IMR-90 (cell line): ENCODE measurements around the gene POLR1A. TPM values are rescaled to one million over a fixed set of nuclear protein-coding genes. Genes with fewer than 3 reads are reported as not detected.

Experiments used
- ATAC-seq: fragments of 200-7000 bp; cut with Tn5 transposase; 2 replicates; pipeline ENCODE4 v1.9.1; 2020; ENCODE audit warnings: low read depth, mild to moderate bottlenecking, moderate library complexity
- BruUV-seq: library from RNA; stranded (reverse); fragments of 400-500 nt; replicated peaks from 2 replicates; lab custom pipeline; 2021; lab: Mats Ljungman, UMichigan
- CTCF ChIA-PET: fragments of 300-600 bp; formaldehyde crosslinking; extraction: SDS; loops from one replicate; lab custom pipeline; 2021; ENCODE audit warnings: antibody characterized with exemption; lab: Yijun Ruan, JAX
- POLR2A ChIA-PET: fragments of 300-600 bp; sonication (Branson Sonifier 250); formaldehyde crosslinking; loops from one replicate; lab custom pipeline; 2022; ENCODE audit warnings: antibody characterized with exemption; ENCODE audit not compliant: unreplicated experiment; lab: Charles Lee
- DNase-seq: peaks from one replicate; pipeline ENCODE4 v3.0.0; 2013
- H2AFZ ChIP-seq: replicated peaks from 2 replicates; pipeline ENCODE3; 2013; ENCODE audit warnings: low read length, mild to moderate bottlenecking; ENCODE audit not compliant: poor library complexity
- H2AK5ac ChIP-seq: 2 replicates; pipeline ENCODE4 v1.6.1; 2013; ENCODE audit warnings: low read depth, low read length, inconsistent platforms
- H2AK9ac ChIP-seq: replicated peaks from 2 replicates; pipeline ENCODE3; 2013; ENCODE audit warnings: mild to moderate bottlenecking, low read depth, low read length, moderate library complexity; ENCODE audit not compliant: poor library complexity
- H2BK120ac ChIP-seq: 2 replicates; pipeline ENCODE4 v1.6.1; 2013; ENCODE audit warnings: low read depth, low read length, inconsistent platforms
- H2BK15ac ChIP-seq: 3 replicates; pipeline ENCODE4 v1.6.1; 2013; ENCODE audit warnings: low read depth, low read length, inconsistent platforms
- H2BK20ac ChIP-seq: 2 replicates; pipeline ENCODE4 v1.6.1; 2013; ENCODE audit warnings: low read depth, mild to moderate bottlenecking, inconsistent platforms, low read length, moderate library complexity
- H2BK5ac ChIP-seq: 2 replicates; pipeline ENCODE4 v1.6.1; 2013; ENCODE audit warnings: mild to moderate bottlenecking, low read depth, low read length, inconsistent platforms; ENCODE audit not compliant: poor library complexity, severe bottlenecking
- H3K14ac ChIP-seq: replicated peaks from 2 replicates; pipeline ENCODE4 v1.6.1; 2013; ENCODE audit warnings: low read depth, low read length, inconsistent platforms
- H3K18ac ChIP-seq: 2 replicates; pipeline ENCODE4 v1.6.1; 2013; ENCODE audit warnings: low read depth, low read length, control low read depth
- H3K23ac ChIP-seq: 2 replicates; pipeline ENCODE4 v1.6.1; 2013; ENCODE audit warnings: low read depth, low read length, inconsistent platforms
- H3K27ac ChIP-seq: 2 replicates; pipeline ENCODE4 v1.5.1; 2013; ENCODE audit warnings: mild to moderate bottlenecking, control low read depth, low read length; ENCODE audit not compliant: insufficient read depth
- H3K27me3 ChIP-seq: 2 replicates; pipeline ENCODE4 v1.6.1; 2013; ENCODE audit warnings: low read length; ENCODE audit not compliant: control insufficient read depth, insufficient read depth
- H3K36me3 ChIP-seq: 2 replicates; pipeline ENCODE4 v1.6.1; 2013; ENCODE audit warnings: low read length, mixed read lengths; ENCODE audit not compliant: control insufficient read depth, insufficient read depth
- H3K4ac ChIP-seq: 2 replicates; pipeline ENCODE4 v1.6.1; 2013; ENCODE audit warnings: low read depth, low read length, inconsistent platforms
- H3K4me1 ChIP-seq: 2 replicates; pipeline ENCODE4 v1.6.1; 2013; ENCODE audit warnings: low read length, mixed read lengths; ENCODE audit not compliant: control insufficient read depth, insufficient read depth
- H3K4me2 ChIP-seq: 2 replicates; pipeline ENCODE4 v1.6.1; 2013; ENCODE audit warnings: low read depth, mild to moderate bottlenecking, control low read depth, low read length, moderate library complexity
- H3K4me3 ChIP-seq: 2 replicates; pipeline ENCODE4 v1.5.1; 2013; ENCODE audit warnings: low read depth, mild to moderate bottlenecking, control low read depth, low read length, moderate library complexity; ENCODE audit not compliant: insufficient read depth
- H3K56ac ChIP-seq: 2 replicates; pipeline ENCODE4 v1.6.1; 2013; ENCODE audit warnings: low read length, inconsistent platforms; ENCODE audit not compliant: insufficient read depth; ENCODE audit errors: extremely low read depth
- H3K79me1 ChIP-seq, 2 experiments: 2 replicates each; pipeline ENCODE4 v1.6.1; 2013; ENCODE audit warnings: low read length in 2 of 2, inconsistent platforms in 1 of 2, low read depth in 1 of 2
- H3K9ac ChIP-seq: 2 replicates; pipeline ENCODE4 v1.6.1; 2013; ENCODE audit warnings: low read depth, low read length, control low read depth
- H3K9me1 ChIP-seq: 2 replicates; pipeline ENCODE4 v1.6.1; 2013; ENCODE audit warnings: low read length, inconsistent platforms; ENCODE audit not compliant: insufficient read depth
- H3K9me3 ChIP-seq: 2 replicates; pipeline ENCODE4 v1.6.1; 2013; ENCODE audit warnings: low read length; ENCODE audit not compliant: control insufficient read depth, insufficient read depth
- H4K20me1 ChIP-seq: 2 replicates; pipeline ENCODE4 v1.6.1; 2013; ENCODE audit warnings: low read length, inconsistent platforms; ENCODE audit not compliant: insufficient read depth
- H4K5ac ChIP-seq: 2 replicates; pipeline ENCODE4 v1.6.1; 2013; ENCODE audit warnings: mild to moderate bottlenecking, low read depth, low read length, control low read depth
- H4K8ac ChIP-seq, 2 experiments: 2 replicates each; pipeline ENCODE4 v1.6.1; 2013; ENCODE audit warnings: low read depth in 2 of 2, low read length in 2 of 2, control low read depth in 1 of 2, inconsistent platforms in 1 of 2
- H4K91ac ChIP-seq: 2 replicates; pipeline ENCODE4 v1.6.1; 2013; ENCODE audit warnings: low read depth, low read length, inconsistent platforms; ENCODE audit not compliant: insufficient read depth
- BHLHE40 ChIP-seq: fragments of 150-350 bp; IDR thresholded peaks from 2 replicates; pipeline ENCODE4 v1.6.1; 2016; ENCODE audit warnings: mild to moderate bottlenecking, low read depth, low read length
- CTCF ChIP-seq: conservative IDR thresholded peaks from 2 replicates; pipeline ENCODE4 v1.5.1; 2012; ENCODE audit warnings: mild to moderate bottlenecking, low read depth, low read length, improper control_type of control experiment
- ELK1 ChIP-seq: fragments of 150-350 bp; IDR thresholded peaks from 2 replicates; pipeline ENCODE4 v1.6.1; 2016; ENCODE audit warnings: low read depth, mild to moderate bottlenecking, low read length, moderate library complexity, borderline replicate concordance
- MAZ ChIP-seq: IDR thresholded peaks from 2 replicates; pipeline ENCODE4 v1.6.1; 2012; ENCODE audit warnings: low read depth, mild to moderate bottlenecking, low read length, improper control_type of control experiment, moderate library complexity, borderline replicate concordance
- POLR2A ChIP-seq: IDR thresholded peaks from 2 replicates; pipeline ENCODE4 v1.6.1; 2012; ENCODE audit warnings: mild to moderate bottlenecking, low read depth, low read length
- RAD21 ChIP-seq: IDR thresholded peaks from 2 replicates; pipeline ENCODE4 v1.6.1; 2012; ENCODE audit warnings: low read length, improper control_type of control experiment
- RCOR1 ChIP-seq: IDR thresholded peaks from 2 replicates; pipeline ENCODE4 v1.6.1; 2012; ENCODE audit warnings: mild to moderate bottlenecking, low read length, improper control_type of control experiment; ENCODE audit not compliant: insufficient replicate concordance
- USF2 ChIP-seq: fragments of 150-350 bp; IDR thresholded peaks from 2 replicates; pipeline ENCODE4 v1.6.1; 2017; ENCODE audit warnings: mild to moderate bottlenecking, antibody characterized with exemption, low read length, low read depth
- WGBS, 2 experiments: methylation state at CpG; one replicate each; pipeline versions ENCODE4 v1.1.5 to v1.1.7; 2013; ENCODE audit warnings: missing lambda C conversion rate in 2 of 2; ENCODE audit not compliant: insufficient read length in 1 of 2; ENCODE audit errors: extremely low coverage in 2 of 2; 5-methylcytosine and 5-hydroxymethylcytosine counted together
- dilution Hi-C: fragments of 300-500 bp; cut with HindIII; formaldehyde crosslinking; loops from one replicate; pipeline ENCODE4 v1.14.3; 2018; ENCODE audit warnings: low sequenced_read_pairs; ENCODE audit not compliant: unreplicated experiment
- in situ Hi-C: fragments of 300-500 bp; cut with MboI; formaldehyde crosslinking; loops from 3 replicates; pipeline ENCODE4 v1.14.3; 2019; ENCODE audit warnings: low sequenced_read_pairs, inconsistent platforms, mixed read lengths
- intact Hi-C: fragments of 100-400 bp; cut with micrococcal nuclease; formaldehyde crosslinking; loops from 2 replicates; pipeline ENCODE4 v1.10.0; 2022
- polyA plus RNA-seq, 3 experiments: library from polyadenylated mRNA; depleted of rRNA; stranded (reverse); fragments of >200 nt; gene quantifications; 2 replicates each; pipeline ENCODE4 v1.2.3, GENCODE V29; 2012; ENCODE audit warnings: low replicate concordance in 1 of 3
- total RNA-seq: library from RNA; depleted of rRNA; stranded (reverse); fragments of >200 nt; gene quantifications from 2 replicates; pipeline ENCODE4 v1.2.3, GENCODE V29; 2012

POLR1A gene
- total and polyA plus RNA-seq, 2 of the 4 experiments (the other 2 are of a cell fraction), result 7.6 to 27.4 TPM

GRCh38 chr2:86019121-86019520, 86.6 kb downstream of the POLR1A start:
- Histone ChIP-seq H4K20me1 (no peaks in the 10 kb centered on the region), H2AFZ (no peak overlapping the region), H3K14ac (no peak overlapping the region), H2BK120ac (no peak overlapping the region), H3K27ac (no peak overlapping the region), H2AK5ac (no peak overlapping the region), H4K8ac (no peak overlapping the region), H3K23ac (no peak overlapping the region), H3K9me1 (peaks cover 10% of the 10 kb centered on the region), H3K4ac (no peak overlapping the region), H2BK15ac (no peak overlapping the region), H2BK20ac (no peak overlapping the region), H3K27me3 (no peaks in the 10 kb centered on the region), H3K36me3 (no peaks in the 10 kb centered on the region), H2AK9ac (no peak overlapping the region), H3K9me3 (peaks cover 10% of the 10 kb centered on the region; the same call in 1 of the 2 replicates), H4K5ac (no peak overlapping the region), H3K4me3 (no peak overlapping the region), H3K79me1 (no peaks in the 10 kb centered on the region), H3K4me2 (no peak overlapping the region), H3K18ac (no peak overlapping the region), H2BK5ac (no peak overlapping the region), H3K56ac (no peak overlapping the region), H4K91ac (no peak overlapping the region), H3K9ac (no peak overlapping the region), H3K4me1 (peaks cover 7% of the 10 kb centered on the region; the same call in 1 of the 2 replicates)
- BruUV-seq, result no TSS peak
- DNase-seq (no peak), ATAC-seq (no peak)
- intact Hi-C loops (no loop called here), dilution Hi-C loops (no loop called here), in situ Hi-C loops (no loop called here)
- POLR2A ChIA-PET, result no interaction called here
- WGBS, 2 experiments, result 100% methylated on average over 1 of the region's 5 CpGs; no CpG with 5 or more reads in 1 of the 2 experiments
- CTCF ChIA-PET, result no interaction called here
- TF ChIP-seq POLR2A (no peak), USF2 (no peak), MAZ (no peak), RCOR1 (no peak), BHLHE40 (no peak), RAD21 (no peak), ELK1 (no peak), CTCF (no peak)
